GM23338 (cell line): ENCODE results near the gene LRRC3.

Experiments used
- EZH2 ChIP-seq: fragments of 200-600 bp; sonication (generic); IDR thresholded peaks from one replicate; pipeline ENCODE4 v1.8.0; 2017; ENCODE audit warnings: antibody characterized with exemption, mild to moderate bottlenecking, low read depth; ENCODE audit not compliant: unreplicated experiment
- EZH2phosphoT487 ChIP-seq: fragments of 200-600 bp; sonication (generic); IDR thresholded peaks from one replicate; pipeline ENCODE4 v1.8.1; 2018; ENCODE audit warnings: antibody characterized with exemption; ENCODE audit not compliant: unreplicated experiment
- JUNB ChIP-seq: IDR thresholded peaks from one replicate; pipeline ENCODE4 v1.6.1; 2016; ENCODE audit warnings: antibody characterized with exemption; ENCODE audit not compliant: unreplicated experiment
- POLR2AphosphoS5 ChIP-seq: IDR thresholded peaks from 2 replicates; pipeline ENCODE4 v1.6.1; 2016; ENCODE audit warnings: antibody characterized with exemption, low read depth
- ZNF114 ChIP-seq: fragments of 250-450 bp; sonication (Bioruptor Pico); IDR thresholded peaks from 2 replicates; pipeline ENCODE4 v1.5.0; 2020; ENCODE audit warnings: mild to moderate bottlenecking, moderate library complexity
- ZNF331 ChIP-seq: fragments of 250-450 bp; sonication (Bioruptor Pico); IDR thresholded peaks from 2 replicates; pipeline ENCODE4 v1.5.0; 2020; ENCODE audit warnings: low read depth, mild to moderate bottlenecking, moderate library complexity
- TF ChIP-seq, protein P1 (sequence below), 2 experiments: fragments of 200-600 bp in 1 of 2; sonication (generic) in 1 of 2; conservative IDR thresholded peaks; 2 replicates each; pipeline versions ENCODE4 v1.5.1 to v1.6.1; 2016 to 2017; ENCODE audit warnings: antibody characterized with exemption in 2 of 2, low read depth in 2 of 2, mild to moderate bottlenecking in 2 of 2, moderate library complexity in 1 of 2
- TF ChIP-seq, protein P2 (sequence below): IDR thresholded peaks from one replicate; pipeline ENCODE4 v1.6.1; 2018; ENCODE audit warnings: antibody characterized with exemption; ENCODE audit not compliant: unreplicated experiment

DNA sequence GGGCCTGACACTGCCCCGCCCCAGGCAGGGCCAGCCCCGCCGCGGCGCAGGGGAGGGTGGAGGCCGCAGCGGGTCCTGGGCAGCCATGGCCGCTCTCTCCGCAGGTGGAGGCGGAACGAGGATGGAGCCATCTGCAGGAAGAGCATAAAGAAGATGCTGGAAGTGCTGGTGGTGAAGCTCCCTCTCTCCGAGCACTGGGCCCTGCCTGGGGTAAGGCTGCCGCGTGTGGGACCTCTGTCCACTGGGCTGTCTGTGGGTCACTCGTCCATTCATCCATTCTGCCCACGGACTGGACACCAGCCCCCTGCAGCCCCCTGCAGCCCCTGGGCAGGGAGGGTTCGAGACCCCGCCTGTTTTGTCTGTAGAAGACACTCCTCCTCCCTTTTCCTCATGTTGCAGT lies 18.4 kb upstream of the LRRC3 start:
- TF ChIP-seq, protein P1, sequence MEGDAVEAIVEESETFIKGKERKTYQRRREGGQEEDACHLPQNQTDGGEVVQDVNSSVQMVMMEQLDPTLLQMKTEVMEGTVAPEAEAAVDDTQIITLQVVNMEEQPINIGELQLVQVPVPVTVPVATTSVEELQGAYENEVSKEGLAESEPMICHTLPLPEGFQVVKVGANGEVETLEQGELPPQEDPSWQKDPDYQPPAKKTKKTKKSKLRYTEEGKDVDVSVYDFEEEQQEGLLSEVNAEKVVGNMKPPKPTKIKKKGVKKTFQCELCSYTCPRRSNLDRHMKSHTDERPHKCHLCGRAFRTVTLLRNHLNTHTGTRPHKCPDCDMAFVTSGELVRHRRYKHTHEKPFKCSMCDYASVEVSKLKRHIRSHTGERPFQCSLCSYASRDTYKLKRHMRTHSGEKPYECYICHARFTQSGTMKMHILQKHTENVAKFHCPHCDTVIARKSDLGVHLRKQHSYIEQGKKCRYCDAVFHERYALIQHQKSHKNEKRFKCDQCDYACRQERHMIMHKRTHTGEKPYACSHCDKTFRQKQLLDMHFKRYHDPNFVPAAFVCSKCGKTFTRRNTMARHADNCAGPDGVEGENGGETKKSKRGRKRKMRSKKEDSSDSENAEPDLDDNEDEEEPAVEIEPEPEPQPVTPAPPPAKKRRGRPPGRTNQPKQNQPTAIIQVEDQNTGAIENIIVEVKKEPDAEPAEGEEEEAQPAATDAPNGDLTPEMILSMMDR (conservative IDR thresholded peaks at IDR 0.05; ENCODE audit: low read depth in 2 of 2) = no peak
- TF ChIP-seq ZNF114 (no peak), EZH2 (no peak), ZNF331 (no peak), EZH2phosphoT487 (no peak), POLR2AphosphoS5 (no peak), JUNB (no peak)
- TF ChIP-seq, protein P2, sequence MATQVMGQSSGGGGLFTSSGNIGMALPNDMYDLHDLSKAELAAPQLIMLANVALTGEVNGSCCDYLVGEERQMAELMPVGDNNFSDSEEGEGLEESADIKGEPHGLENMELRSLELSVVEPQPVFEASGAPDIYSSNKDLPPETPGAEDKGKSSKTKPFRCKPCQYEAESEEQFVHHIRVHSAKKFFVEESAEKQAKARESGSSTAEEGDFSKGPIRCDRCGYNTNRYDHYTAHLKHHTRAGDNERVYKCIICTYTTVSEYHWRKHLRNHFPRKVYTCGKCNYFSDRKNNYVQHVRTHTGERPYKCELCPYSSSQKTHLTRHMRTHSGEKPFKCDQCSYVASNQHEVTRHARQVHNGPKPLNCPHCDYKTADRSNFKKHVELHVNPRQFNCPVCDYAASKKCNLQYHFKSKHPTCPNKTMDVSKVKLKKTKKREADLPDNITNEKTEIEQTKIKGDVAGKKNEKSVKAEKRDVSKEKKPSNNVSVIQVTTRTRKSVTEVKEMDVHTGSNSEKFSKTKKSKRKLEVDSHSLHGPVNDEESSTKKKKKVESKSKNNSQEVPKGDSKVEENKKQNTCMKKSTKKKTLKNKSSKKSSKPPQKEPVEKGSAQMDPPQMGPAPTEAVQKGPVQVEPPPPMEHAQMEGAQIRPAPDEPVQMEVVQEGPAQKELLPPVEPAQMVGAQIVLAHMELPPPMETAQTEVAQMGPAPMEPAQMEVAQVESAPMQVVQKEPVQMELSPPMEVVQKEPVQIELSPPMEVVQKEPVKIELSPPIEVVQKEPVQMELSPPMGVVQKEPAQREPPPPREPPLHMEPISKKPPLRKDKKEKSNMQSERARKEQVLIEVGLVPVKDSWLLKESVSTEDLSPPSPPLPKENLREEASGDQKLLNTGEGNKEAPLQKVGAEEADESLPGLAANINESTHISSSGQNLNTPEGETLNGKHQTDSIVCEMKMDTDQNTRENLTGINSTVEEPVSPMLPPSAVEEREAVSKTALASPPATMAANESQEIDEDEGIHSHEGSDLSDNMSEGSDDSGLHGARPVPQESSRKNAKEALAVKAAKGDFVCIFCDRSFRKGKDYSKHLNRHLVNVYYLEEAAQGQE = no peak
